Stimulated activated CD4-positive, alpha-beta T cell treated with anti-CD3 and anti-CD28 coated beads, Interleukin-1b, Interleukin-23, amount 100 ng/mL, for 4 hours (primary cell): ENCODE data around the gene NAGPA.
A peak's percentile ranks its signal among the peaks of the same experiment; 100 is the strongest.
"Not testable (repeated sequence)": the region's sequence is repeated elsewhere in the genome, so short reads cannot be mapped to it uniquely, and the experiment has no call there.

Source experiments
- DNase-seq, 2 donors: peaks; one replicate each; pipeline ENCODE4 v3.0.0-alpha.2; 2020; ENCODE audit warnings: low read depth in 2 of 2

NAGPA gene

DNA sequence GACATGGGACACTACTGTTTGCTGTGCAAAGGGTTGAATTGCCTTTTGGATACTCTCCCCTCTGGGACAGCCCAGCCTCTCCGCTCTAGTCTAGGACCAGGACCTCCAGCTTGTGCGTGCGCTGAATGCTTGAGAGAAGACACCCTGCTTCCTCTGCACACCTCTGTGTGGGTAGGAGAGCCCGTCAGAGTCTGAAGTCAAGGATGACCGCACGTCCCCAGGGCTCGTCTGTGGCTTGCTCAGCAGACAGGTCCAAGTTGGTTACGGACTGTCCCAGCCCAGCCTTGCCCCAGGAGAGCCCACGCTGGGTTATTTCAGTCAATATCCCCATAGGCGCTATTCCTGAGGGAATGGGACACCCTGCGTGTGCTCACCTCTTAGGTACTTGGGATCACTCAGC lies 28.3 kb upstream of the NAGPA start:
- no peak for DNase-seq

DNA sequence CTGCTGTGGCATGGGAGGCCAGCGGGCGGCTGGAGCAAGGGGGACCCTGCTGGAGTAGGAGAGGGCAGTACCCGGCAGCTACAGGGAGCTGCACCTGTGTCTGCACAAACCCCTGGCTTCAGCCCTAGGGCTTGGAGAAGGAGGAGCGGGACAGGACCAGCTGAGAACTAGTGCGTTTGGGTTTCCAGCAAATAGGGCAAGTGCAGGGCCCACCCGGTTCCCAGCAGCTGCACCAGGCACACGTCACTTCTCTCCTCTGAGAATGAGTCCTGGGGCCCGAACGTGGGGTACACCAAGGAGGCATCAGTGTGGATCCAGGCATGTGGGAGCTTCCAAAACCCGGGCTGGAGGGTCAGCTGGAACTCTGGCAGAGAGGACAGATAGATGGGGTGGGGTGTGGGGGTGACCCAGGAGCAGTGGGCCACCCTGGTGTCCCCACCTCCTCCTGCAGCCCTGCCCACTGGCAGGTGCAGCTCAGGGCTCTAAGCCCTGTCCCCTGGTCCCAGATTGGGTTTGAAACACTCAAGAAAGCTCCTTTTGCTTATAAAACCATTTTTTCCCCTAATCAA lies 26.4 kb upstream of the NAGPA start:
- no peak for DNase-seq

DNA sequence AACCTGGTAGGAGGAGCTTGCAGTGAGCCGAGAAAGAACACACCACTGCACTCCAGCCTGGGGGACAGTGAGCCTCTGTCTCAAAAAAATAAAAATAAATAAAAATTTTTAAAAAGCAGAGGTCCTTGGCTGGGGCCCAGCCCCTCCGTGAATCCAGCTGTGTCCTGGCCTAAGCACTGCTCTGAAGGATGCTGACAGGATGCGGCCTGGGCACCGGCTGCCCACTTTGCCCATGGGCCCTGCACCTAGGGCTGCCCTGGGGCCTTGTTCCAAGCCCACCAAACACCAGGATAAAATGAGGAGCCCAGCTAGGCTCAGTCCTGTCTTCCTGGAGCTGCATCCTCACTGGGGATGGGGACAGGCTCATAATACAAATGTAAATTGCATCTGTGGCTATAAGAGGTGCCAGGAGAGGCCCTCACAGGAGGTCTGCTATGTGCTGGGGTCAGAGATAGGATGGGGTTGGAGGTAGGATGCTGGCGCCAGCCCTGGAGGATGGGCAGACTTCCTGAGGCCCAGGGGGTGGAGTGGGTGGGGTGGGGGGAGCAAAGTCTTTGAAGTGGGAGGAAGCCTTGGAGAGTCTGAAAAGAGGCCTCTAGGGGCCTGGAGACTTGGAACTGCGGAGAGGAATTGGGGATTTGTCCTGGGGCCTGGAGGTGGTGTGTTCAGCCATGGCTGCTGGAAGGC lies 25.8 kb upstream of the NAGPA start:
- DNase-seq: no peak

DNA sequence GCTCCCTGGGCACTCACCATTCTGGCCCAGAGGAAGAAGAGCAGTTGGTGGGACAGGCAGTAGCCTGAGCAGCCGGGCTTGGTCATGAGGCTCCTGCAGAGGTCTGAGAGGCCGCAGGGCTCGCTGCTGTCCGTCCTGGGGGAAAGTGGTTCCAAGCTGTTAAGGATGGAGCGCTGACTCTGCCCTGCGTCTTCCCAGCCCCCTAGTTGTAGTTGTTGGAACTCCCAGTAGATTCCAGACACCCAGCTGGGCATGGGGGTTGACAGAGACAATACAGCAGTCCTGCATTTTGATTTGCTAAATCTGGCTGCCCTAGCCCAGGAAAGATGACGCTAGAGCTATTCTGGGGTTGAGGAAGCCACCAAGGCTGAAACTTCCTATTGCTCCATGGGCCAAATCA lies 24.7 kb upstream of the NAGPA start:
- DNase-seq: no peak

DNA sequence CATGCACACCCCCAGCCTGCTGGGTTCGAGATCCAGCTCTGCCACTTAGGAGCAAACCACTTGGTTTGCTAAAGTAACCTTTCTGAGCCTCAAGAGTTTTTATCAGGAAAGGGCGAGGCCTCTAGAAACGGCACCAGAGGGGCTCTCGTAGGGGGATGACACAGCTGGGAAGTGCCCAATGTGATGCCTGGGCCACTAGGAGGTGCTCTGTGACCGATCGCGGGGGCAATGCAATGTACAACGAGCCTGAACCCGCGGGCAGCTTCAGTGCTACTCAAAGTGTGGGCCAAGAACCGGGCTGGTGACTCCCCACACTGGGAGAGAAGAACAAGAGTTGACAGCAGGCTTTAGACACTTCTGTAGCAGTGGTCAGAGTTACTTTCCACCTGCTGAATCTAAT lies 22.6 kb upstream of the NAGPA start:
- peak in 1 of 2 donors; percentile 22 for DNase-seq

DNA sequence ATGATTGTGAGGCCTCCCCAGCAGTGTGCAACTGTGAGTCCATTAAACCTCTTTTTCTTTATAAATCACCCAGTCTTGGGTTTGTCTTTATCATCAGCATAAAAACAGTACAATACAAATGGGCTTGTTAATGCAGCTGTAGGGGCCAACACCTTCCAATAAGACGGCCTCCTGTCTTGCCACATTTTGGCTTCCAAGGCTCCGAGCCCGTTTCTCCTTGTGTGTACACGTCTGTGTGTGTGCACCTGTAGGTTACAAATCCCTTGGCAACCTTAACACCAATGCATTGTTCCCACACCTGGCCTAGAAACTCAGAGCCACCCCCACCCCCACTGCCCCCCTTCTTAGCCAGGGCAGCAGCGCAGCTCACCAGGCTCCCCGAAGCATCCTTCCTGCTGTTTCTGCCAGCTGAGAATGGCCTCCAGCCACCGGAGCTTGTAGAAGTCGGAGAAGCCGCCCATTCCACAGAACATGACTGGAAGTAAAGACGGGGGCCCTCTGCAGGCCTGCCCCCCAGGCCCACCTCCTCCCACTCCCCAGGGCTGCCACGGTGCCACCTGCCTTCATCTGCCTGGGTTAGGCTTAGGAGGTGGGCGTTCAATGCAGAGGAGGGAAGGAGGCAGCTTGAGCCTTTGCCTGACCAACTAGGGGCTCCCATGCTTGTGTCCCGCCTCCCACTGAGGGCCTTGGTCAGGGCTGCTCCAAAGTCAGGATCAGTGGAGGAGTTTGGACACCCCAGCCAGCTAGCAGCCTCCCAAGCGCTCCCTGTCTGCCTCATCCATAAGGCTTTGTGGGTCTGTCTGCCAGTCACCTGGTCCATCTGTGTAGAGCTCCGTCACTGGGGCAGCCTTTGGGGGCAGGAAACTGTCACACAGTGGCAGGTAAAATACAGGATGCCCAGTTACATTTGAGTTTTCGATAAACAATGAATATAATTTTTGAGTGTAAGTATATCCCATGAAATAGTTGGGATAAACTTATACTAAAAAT lies 21.4 kb upstream of the NAGPA start:
- DNase-seq: no peak

DNA sequence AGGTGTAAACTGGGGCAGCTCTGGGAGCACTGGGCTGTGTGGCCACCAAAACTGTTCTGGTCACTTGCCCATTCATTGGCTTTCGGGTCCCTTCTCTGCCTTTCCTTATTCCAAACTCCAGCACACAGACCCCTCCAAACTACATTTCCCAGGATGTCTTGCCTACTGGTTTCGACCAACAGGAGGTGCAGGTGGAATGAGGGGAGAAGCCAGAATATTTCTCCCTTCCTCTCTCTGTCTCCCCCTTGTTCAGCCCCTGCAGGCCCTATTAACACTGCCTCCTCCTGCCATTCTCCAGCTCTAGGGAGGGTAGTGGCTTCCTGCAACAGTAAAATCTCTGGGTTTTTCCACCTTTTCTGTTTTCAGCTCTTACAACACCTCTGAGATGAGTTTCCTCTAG lies 13.2 kb upstream of the NAGPA start:
- DNase-seq: no peak

DNA sequence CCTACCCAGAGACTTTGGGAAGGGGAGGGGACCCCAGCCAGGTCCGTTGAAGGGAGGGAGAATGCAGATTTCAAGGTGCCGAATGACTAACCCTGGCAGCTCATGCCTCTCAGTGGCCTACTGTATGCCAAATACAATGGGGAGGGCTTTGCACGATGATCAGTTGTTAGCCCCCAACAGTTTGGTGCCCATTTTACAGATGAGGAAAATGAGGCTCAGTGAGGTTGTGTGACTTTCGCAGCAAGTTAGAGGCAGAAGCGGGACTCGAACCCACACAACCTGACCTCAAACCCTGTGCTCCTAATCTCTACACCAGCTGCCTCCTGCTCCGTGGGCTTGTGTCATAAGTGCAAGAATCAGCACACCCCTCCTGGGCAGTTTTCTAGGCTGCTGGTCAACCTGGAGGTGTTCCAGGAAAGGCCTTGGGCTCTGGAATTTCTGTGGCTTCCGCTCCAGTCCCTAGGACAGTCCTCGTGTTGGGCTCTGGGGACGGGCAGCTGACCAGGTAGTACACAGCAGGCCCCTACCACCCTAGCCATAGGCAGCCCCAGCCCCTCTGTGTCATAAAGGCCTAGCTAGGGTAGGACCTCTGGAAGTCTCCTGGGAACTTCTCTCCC lies 11.9 kb upstream of the NAGPA start:
- DNase-seq: no peak

DNA sequence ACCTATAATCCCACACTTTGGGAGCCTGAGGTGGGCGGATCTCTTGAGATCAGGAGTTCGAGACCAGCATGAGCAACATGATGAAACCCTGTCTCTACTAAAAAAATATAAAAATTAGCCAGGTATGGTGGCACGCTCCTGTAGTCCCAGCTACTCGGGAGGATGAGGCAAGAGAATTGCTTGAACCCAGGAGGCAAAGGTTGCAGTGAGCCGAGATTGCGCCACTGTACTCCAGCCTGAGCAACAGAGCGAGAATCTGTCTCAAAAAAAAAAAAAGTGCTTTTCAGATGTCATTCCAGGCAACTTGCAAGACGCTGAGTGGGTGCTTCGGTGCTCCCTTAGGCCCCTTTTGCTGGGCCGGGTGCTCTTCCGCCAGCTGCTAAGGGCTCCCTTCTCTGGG lies 10.8 kb upstream of the NAGPA start:
- not testable (repeated sequence) for DNase-seq

DNA sequence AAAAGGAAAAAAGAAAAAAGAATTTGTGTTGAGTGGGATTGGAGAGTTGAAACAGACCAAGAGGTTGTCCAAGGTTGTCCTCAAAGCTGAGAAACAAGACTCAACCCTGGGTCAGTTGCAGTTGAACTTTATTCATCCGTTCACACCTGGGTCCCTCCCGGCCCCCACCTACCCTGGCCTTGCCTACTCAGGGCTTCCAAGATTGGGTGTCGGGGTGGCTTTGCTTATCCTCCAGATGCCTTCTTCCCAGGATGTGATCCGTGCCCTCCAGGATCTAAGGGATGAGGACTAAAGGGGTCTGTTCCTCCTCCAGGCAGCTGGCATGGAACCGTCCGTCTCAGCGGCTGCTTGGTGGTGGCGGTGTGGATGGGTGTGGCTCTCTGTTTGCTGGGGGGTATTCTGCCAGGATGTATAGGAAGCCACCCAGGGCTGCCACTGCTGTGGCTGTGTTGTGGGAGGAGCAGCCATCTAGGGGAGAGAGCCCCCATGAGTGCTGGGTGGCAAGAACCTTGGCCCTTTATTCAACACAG lies 10.3 kb upstream of the NAGPA start:
- no peak for DNase-seq

DNA sequence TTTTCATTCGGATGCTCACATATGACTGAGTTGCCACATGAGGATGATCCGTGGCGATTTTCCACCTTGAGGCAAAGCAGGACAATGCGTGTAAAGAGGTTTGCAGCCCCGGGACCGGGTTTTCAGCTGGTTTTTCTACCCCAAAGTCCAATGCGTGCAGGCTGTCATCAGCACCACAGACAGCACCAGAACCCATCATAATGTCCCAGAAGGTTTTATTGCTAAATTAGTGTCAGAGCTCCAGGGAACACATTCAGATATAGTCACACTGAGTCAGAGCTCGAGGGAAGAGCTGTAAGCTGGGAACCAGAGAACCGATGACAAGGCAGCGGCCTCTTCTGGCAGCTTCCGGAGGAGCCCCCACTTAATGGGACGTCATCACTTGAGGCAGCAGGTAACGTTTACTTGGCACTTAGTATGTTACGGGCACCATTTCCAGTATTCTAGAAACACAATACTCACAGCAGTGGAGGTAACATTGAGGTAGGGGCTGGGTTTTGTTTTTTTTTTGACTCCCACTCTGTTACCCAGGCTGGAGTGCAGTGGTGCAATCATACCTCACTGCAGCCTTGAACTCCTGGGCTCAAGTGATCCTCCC lies 8.9 kb upstream of the NAGPA start:
- no peak for DNase-seq

DNA sequence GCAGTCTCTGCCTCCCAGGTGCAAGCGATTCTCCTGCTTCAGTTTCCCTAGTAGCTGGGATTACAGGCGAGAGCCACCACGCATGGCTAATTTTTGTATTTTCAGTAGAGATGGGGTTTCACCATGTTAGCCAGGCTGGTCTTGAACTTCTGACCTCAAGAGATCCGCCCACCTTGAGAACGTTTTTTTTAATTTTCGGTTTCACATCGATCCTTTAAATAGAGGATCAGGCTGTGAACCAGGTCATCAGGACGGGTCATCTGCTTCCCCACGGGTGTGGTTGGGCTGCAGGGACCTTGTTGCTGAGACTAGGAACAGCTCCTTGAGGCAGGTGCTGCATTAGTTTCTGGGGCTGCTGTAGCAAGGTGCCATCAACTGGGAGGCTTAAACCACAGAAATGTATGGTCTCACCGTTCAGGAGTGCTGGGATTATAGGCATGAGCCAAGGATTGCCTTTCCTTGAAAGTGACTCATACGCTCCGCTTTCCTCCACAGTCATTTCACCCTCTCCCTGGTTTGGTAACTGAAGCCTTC lies 7.9 kb upstream of the NAGPA start:
- no peak for DNase-seq

DNA sequence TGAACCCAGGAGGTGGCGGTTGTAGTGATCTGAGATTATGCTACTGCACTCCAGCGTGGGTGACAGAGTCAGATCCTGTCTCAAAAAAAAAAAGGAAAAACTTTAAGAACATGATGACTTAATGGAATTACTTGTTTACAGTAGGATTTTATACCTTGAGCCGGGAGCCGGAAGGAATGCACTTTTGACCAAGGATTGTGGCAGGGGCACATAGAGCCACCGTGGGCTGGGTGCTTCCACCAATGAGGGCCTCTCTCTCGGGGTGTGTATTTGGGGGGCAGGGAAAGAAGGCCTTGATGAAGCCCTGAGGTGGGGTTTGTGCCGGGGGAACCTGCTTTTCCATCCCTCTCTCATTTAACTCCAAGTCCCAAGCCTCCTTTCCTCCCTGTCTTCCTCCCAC lies 6.7 kb upstream of the NAGPA start:
- no peak for DNase-seq

DNA sequence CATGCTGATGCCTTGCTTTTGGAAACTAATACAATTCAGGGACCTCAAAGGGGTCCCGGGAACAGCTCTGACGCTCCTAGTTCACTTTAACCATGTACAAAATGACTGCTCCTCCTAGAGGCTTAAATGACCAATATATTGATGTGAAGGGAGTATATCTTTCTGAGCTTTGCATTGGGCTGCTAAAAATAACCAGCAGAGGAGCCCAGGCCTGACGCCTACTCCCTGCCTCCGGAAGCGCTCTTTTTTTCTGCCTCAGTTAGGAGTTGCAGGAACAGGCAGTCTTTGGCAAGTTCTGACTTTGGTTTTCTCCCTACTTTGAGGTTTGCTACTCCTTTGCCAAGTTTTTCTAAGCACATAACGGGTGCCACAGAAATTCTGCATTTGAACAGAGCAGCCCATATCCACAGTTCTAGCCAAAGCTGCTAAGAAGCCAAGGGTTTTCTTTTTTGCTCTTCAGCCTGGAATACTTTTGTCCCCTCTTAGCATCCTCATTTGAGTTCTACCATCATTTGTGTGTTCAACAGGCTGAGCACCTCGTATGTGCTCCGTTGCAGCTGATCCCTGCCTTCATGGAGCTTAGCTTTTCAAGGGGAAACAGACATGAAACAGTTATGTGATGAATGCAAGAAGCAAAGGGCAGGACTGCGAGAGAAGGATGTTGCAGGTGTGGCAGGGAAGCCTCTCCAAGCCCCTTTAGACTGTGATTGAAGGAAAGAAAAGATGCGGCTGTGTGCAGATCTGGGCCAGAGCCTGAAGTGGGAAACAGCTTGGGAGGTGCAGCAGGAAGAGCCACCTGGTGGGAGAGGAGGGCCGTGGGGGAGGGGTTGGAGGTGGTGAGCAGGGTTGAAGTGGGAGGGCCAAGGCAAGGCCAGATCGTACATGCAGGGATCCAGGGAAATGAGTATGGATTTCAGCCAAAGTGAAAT lies 2.8 kb upstream of the NAGPA start:
- no peak for DNase-seq

DNA sequence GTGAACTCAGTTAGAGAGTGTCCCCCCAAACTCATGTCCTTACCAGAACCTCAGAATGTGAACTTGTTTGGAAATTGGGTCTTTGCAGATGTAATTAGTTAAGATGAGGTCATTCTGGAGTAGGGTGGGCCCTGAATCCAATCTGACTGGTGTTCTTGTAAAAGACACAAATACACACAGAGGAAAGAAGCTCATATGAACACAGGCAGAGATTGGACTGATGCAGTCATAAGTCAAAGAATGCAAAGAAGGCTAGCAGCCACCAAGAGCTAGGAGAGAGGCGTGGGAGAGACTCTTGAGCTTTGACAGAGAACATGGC lies 2.1 kb upstream of the NAGPA start:
- no peak for DNase-seq

DNA sequence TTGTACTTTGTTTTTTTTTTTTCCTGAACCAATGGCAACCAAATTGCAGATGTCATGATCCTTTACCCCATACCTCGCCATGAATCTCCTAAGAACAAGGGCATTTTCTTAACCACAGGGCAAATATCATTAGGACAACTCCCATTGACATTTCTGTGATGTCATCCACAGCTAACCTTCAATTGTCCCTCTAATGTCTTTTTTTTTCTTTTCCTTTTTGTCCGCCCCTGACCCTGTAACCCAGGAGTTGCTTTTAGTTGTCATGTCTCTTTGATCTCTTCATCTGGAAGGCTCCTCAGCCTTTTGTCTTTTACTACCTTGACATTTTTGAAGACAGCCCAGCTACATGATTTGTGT lies 410 bp upstream of the NAGPA start:
- no peak for DNase-seq

DNA sequence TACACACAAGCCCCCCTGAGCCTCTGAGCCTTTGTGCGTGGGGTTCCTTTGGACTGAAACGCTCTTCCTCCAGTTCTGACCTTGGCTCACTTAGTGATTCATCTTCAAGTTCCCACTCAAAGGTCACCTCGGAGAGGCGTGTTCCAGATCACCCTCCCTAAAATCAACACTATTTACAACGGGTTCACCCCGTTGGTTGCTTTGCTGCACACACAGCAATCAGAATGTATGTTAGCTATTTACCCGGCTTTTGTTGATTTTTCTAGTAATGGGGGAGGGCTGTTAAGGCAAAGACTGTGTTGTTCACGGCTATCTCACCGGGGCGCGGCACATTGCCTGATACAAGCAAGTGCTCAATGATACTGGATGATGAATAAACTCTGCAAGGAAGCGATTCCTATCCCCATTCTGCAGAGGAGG lies 977 bp downstream of the NAGPA start:
- no peak for DNase-seq

DNA sequence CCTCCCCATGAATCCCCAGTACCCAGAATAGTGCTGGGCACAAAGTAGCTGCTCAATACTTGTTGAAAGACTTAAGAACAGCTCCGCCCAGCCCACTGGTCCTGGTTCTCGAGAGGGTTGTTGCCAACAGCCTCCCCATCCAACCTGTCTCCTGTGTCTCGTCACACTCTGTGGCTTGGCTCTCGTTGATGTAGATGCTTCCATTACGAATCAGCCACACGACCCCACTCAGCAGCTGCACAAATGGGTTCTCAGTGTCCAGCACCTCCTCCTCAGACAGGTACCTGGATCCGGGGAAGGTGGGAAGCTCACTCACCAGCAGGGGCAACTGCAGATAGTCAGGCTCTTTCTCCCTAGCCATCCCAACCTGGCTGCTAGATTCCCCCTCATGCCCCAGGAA lies 2.1 kb downstream of the NAGPA start:
- DNase-seq: no peak

DNA sequence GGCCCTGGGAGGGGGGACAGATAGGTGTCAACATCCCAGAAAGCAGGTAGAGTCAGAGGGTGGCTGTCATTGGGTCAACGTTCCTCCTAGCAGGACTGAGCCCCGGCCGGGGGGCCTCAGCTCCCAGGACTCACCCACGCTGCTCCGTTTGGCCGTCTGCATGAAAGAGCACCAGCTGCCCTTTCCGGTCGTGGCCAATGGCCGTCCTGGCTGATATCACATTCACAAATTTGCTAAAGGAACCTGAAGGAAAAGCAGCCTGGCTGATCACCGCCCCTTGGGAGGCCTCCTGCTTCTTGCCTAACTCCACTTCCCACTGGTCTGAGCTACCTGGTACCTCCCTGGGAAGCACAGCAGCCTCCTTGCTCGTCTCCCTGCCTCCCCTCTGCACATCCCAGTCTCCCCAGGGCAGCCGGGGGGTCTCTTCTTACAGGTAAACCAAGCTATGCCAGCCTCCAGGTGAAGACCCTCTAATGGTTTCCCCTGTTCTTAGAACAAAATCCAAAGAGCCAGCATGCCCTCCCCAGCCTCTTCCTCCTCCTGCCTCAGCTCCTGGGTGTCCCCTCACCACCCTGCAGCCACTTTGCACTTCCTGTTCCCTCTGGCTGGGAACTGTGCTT lies 3.4 kb downstream of the NAGPA start:
- DNase-seq: no peak

DNA sequence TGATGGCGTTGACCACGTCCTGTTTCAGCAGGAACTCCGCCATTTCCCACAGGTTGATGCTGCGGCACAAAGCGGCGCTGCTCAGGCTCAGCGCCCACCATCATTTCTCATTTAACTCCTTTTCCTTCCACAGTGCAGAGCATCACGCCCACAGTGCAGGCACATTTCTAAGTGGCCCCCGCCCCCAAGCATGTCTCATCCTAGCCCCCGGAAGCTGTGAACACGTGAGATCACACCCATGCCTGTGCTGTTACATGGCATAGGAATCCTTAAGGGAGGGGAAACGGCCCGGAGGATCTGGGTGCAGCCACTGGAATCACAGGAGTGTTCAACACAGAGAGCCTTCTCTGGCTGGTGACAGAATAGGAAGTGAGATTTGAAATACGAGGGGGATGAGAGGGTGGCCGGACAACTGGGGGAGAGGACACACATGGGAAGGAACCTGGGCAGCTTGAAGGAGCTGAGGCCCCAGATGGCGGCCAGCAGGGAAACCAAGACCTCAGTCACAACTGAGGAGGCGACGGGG lies 4.7 kb downstream of the NAGPA start:
- DNase-seq: no peak
